Trophoblast cell (in vitro differentiated cells and primary cell): ENCODE data around the gene IMP4.

Experiments
- DNase-seq, 2 donors: peaks; one replicate each; pipeline ENCODE4 v3.0.0-alpha.2; 2016
- H2AFZ ChIP-seq: 2 replicates; pipeline ENCODE4 v1.6.1; 2013; ENCODE audit warnings: low read length, moderate library complexity, mild to moderate bottlenecking; ENCODE audit not compliant: insufficient read depth, poor library complexity
- H2AK5ac ChIP-seq: 2 replicates; pipeline ENCODE4 v1.6.1; 2013; ENCODE audit warnings: mild to moderate bottlenecking, low read length
- H2BK120ac ChIP-seq: 2 replicates; pipeline ENCODE4 v1.6.1; 2013; ENCODE audit warnings: low read length, mild to moderate bottlenecking, moderate library complexity; ENCODE audit not compliant: insufficient read depth, poor library complexity
- H2BK12ac ChIP-seq: 2 replicates; pipeline ENCODE4 v1.6.1; 2013; ENCODE audit warnings: mild to moderate bottlenecking, low read length, moderate library complexity
- H2BK5ac ChIP-seq: 2 replicates; pipeline ENCODE4 v1.6.1; 2013; ENCODE audit warnings: low read length, low read depth, moderate library complexity, mild to moderate bottlenecking; ENCODE audit not compliant: poor library complexity
- H3K14ac ChIP-seq: 2 replicates; pipeline ENCODE4 v1.6.1; 2013; ENCODE audit warnings: mild to moderate bottlenecking, low read length
- H3K18ac ChIP-seq: 2 replicates; pipeline ENCODE4 v1.6.1; 2013; ENCODE audit warnings: mild to moderate bottlenecking, low read length
- H3K23ac ChIP-seq: 2 replicates; pipeline ENCODE4 v1.6.1; 2013; ENCODE audit warnings: low read length
- H3K27ac ChIP-seq: 2 replicates; pipeline ENCODE4 v1.5.1; 2013; ENCODE audit warnings: low read depth, mild to moderate bottlenecking, inconsistent platforms, low read length, moderate library complexity
- H3K27me3 ChIP-seq: 2 replicates; pipeline ENCODE4 v1.6.1; 2013; ENCODE audit warnings: inconsistent platforms, mild to moderate bottlenecking, low read length, moderate library complexity; ENCODE audit not compliant: insufficient read depth
- H3K36me3 ChIP-seq, 2 experiments: 1 replicate in 1 of 2; 2 replicates in 1 of 2; pipeline ENCODE4 v1.6.1; 2013; ENCODE audit warnings: low read length in 2 of 2, mild to moderate bottlenecking in 2 of 2, moderate library complexity in 1 of 2; ENCODE audit not compliant: insufficient read depth in 2 of 2, control insufficient read depth in 1 of 2
- H3K4ac ChIP-seq: 2 replicates; pipeline ENCODE4 v1.6.1; 2013; ENCODE audit warnings: low read depth, mild to moderate bottlenecking, low read length, moderate library complexity
- H3K4me1 ChIP-seq, 2 experiments: 1 replicate in 1 of 2; 2 replicates in 1 of 2; pipeline ENCODE4 v1.6.1; 2013; ENCODE audit warnings: low read length in 2 of 2, mild to moderate bottlenecking in 2 of 2, moderate library complexity in 1 of 2; ENCODE audit not compliant: insufficient read depth in 2 of 2, control insufficient read depth in 1 of 2
- H3K4me2 ChIP-seq: 2 replicates; pipeline ENCODE4 v1.6.1; 2013; ENCODE audit warnings: inconsistent platforms, mild to moderate bottlenecking, low read length, moderate library complexity
- H3K4me3 ChIP-seq: 2 replicates; pipeline ENCODE4 v1.5.1; 2013; ENCODE audit warnings: mild to moderate bottlenecking, low read depth, low read length, inconsistent platforms
- H3K79me1 ChIP-seq: one replicate; pipeline ENCODE4 v1.6.1; 2013; ENCODE audit warnings: low read length
- H3K79me2 ChIP-seq: 2 replicates; pipeline ENCODE4 v1.6.1; 2013; ENCODE audit warnings: low read length, mild to moderate bottlenecking; ENCODE audit not compliant: control insufficient read depth, insufficient read depth, poor library complexity
- H3K9ac ChIP-seq: 2 replicates; pipeline ENCODE4 v1.6.1; 2013; ENCODE audit warnings: mild to moderate bottlenecking, low read length
- H3K9me3 ChIP-seq: 2 replicates; pipeline ENCODE4 v1.6.1; 2013; ENCODE audit warnings: low read depth, mild to moderate bottlenecking, control low read depth, inconsistent platforms, low read length; ENCODE audit not compliant: insufficient read depth
- H4K12ac ChIP-seq: 2 replicates; pipeline ENCODE4 v1.6.1; 2013; ENCODE audit warnings: low read depth, mild to moderate bottlenecking, low read length, moderate library complexity
- H4K8ac ChIP-seq: 2 replicates; pipeline ENCODE4 v1.6.1; 2013; ENCODE audit warnings: low read depth, mild to moderate bottlenecking, low read length, moderate library complexity
- H4K91ac ChIP-seq: one replicate; pipeline ENCODE4 v1.6.1; 2013; ENCODE audit warnings: low read depth, mild to moderate bottlenecking, low read length, moderate library complexity
- whole genome bisulfite sequencing: extraction: QIAGEN DNeasy Blood & Tissue Kit; methylation state at CpG from one replicate; pipeline ENCODE4 v1.1.7; 2013; ENCODE audit warnings: missing lambda C conversion rate; ENCODE audit not compliant: insufficient read length, insufficient coverage; ENCODE audit errors: extremely low coverage; 5-methylcytosine and 5-hydroxymethylcytosine counted together

The IMP4 gene

GRCh38 chr2:130354139-130354428 is 11.4 kb downstream of the IMP4 start:
- Histone ChIP-seq H3K27ac (no peak overlapping the region), H3K36me3 (no peaks in the 10 kb centered on the region), H3K9me3 (peaks cover 5% of the 10 kb centered on the region), H3K23ac (no peak overlapping the region), H3K14ac (no peak overlapping the region), H3K27me3 (no peaks in the 10 kb centered on the region), H2BK120ac (no peak overlapping the region), H3K4ac (no peak overlapping the region), H4K12ac (no peak overlapping the region), H2BK12ac (no peak overlapping the region), H3K79me2 (peaks cover 6% of the 10 kb centered on the region), H2AFZ (no peak overlapping the region), H3K79me1 (peaks cover 4% of the 10 kb centered on the region), H3K4me2 (no peak overlapping the region), H3K4me3 (no peak overlapping the region), H4K91ac (no peak overlapping the region), H3K9ac (no peak overlapping the region), H4K8ac (no peak overlapping the region), H3K4me1 (peaks cover 0 to 7% of the 10 kb centered on the region in 2 experiments), H3K18ac (no peak overlapping the region), H2BK5ac (no peak overlapping the region), H2AK5ac (no peak overlapping the region)
- WGBS, result no CpG with 5 or more reads among the region's 1 CpG
- no peak for DNase-seq

DNA sequence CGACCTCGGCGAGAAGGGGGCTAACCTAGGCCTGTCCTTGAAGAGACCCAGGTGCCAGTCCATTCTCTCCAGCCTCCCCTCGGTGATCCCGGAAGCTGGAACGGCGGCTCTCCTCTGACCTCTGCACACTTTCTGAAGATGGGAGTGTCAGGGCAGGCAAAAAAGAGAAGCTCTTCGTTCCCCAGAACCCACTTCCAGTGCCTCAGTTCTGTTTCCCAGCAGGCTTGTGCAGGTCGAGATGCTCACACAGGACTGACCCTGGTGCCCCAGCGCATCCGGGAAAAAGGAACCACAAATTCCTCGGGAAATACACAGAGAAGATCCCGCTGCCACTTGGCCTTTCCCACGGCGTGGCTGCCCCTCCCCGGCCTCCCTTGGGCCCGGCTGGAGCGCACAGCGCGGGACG is 12.5 kb downstream of the IMP4 start:
- Histone ChIP-seq H3K4me3 (peak overlapping the region; percentile 75), H2BK5ac (no peak overlapping the region), H3K36me3 (no peaks in the 10 kb centered on the region), H3K9me3 (peaks cover 5% of the 10 kb centered on the region), H3K79me1 (peaks cover 4% of the 10 kb centered on the region), H4K8ac (peak overlapping the region; percentile 89), H4K91ac (no peak overlapping the region), H3K4me1 (peaks cover 0 to 7% of the 10 kb centered on the region in 2 experiments), H3K4ac (peak overlapping the region; percentile 17), H2AFZ (peak overlapping the region; percentile 94), H2BK12ac (no peak overlapping the region), H3K4me2 (peak overlapping the region; percentile 100), H3K23ac (no peak overlapping the region), H3K27me3 (no peaks in the 10 kb centered on the region), H2BK120ac (peak overlapping the region; percentile 83), H3K9ac (peak overlapping the region; percentile 55), H3K14ac (peak overlapping the region; percentile 53), H4K12ac (peak overlapping the region; percentile 71), H3K27ac (no peak overlapping the region), H2AK5ac (no peak overlapping the region), H3K18ac (peak overlapping the region; percentile 33), H3K79me2 (peaks cover 6% of the 10 kb centered on the region)
- WGBS, result no CpG with 5 or more reads among the region's 21 CpGs
- DNase-seq, result peak in 1 of 2 donors; percentile 30

- Histone ChIP-seq H3K79me1 (peaks cover 4% of the 10 kb centered on the region), H4K91ac (peak within 1 kb of the TSS; percentile 46), H3K36me3 (no peaks in the 10 kb centered on the region), H2BK120ac (peak within 1 kb of the TSS; percentile 83), H3K4me3 (peak within 1 kb of the TSS; percentile 78), H3K9me3 (peaks cover 5% of the 10 kb centered on the region), H4K8ac (peak within 1 kb of the TSS; percentile 89), H3K4me2 (peak within 1 kb of the TSS; percentile 100), H3K23ac (no peak within 1 kb of the TSS), H3K79me2 (peaks cover 6% of the 10 kb centered on the region), H2AK5ac (no peak within 1 kb of the TSS), H3K14ac (peak within 1 kb of the TSS; percentile 75), H4K12ac (peak within 1 kb of the TSS; percentile 71), H3K27me3 (no peaks in the 10 kb centered on the region), H2AFZ (peak within 1 kb of the TSS; percentile 94), H3K27ac (no peak within 1 kb of the TSS), H3K4ac (peak within 1 kb of the TSS; percentile 17), H3K9ac (peak within 1 kb of the TSS; percentile 86), H2BK12ac (no peak within 1 kb of the TSS), H2BK5ac (no peak within 1 kb of the TSS), H3K4me1 (peaks cover 0 to 7% of the 10 kb centered on the region in 2 experiments), H3K18ac (peak within 1 kb of the TSS; percentile 33)
- no CpG with 5 or more reads among the region's 107 CpGs for WGBS
- peak; percentile 90 to 96 for DNase-seq
Measured at GRCh38 chr2:130355578-130356431, 13.1 kb downstream of the IMP4 start, which contains the start of gene PTPN18. Gene PTPN18, plus strand, starts transcription at chr2:130356056. Its CDS starts 52 bp downstream, at chr2:130356108.

GRCh38 chr2:130357864-130358263 is 15.2 kb downstream of the IMP4 start:
- Histone ChIP-seq H2AK5ac (no peak overlapping the region), H3K18ac (no peak overlapping the region), H3K4me1 (peaks cover 0 to 7% of the 10 kb centered on the region in 2 experiments)

More at GRCh38 chr2:130357864-130358263, 15.2 kb downstream of the IMP4 start:
- H3K79me2 ChIP-seq, result peaks cover 6% of the 10 kb centered on the region
- H2BK12ac ChIP-seq, result no peak overlapping the region
- H3K4ac ChIP-seq, result no peak overlapping the region
- H4K8ac ChIP-seq, result no peak overlapping the region
- peaks cover 5% of the 10 kb centered on the region for H3K9me3 ChIP-seq
- H3K4me2 ChIP-seq, result no peak overlapping the region
- no peaks in the 10 kb centered on the region for H3K27me3 ChIP-seq
- no peak overlapping the region for H3K4me3 ChIP-seq
- peaks cover 4% of the 10 kb centered on the region for H3K79me1 ChIP-seq
- H3K36me3 ChIP-seq, result no peaks in the 10 kb centered on the region
- H2AFZ ChIP-seq, result no peak overlapping the region
- no peak overlapping the region for H3K23ac ChIP-seq
- H3K9ac ChIP-seq, result no peak overlapping the region
- H4K12ac ChIP-seq, result no peak overlapping the region
- H2BK5ac ChIP-seq, result no peak overlapping the region
- no peak overlapping the region for H3K14ac ChIP-seq
- no CpG with 5 or more reads among the region's 7 CpGs for WGBS
- DNase-seq, result no peak
- H4K91ac ChIP-seq, result no peak overlapping the region
- no peak overlapping the region for H2BK120ac ChIP-seq
- H3K27ac ChIP-seq, result no peak overlapping the region
